Measurements from ENCODE around the gene THSD7A. TPM values are rescaled to one million over a fixed set of nuclear protein-coding genes. Genes with fewer than 3 reads are reported as not detected.

The THSD7A gene
- total and polyA plus RNA-seq, 7 experiments from 2014 or later: 1.2 to 1.3 TPM; not detected in 5

DNA sequence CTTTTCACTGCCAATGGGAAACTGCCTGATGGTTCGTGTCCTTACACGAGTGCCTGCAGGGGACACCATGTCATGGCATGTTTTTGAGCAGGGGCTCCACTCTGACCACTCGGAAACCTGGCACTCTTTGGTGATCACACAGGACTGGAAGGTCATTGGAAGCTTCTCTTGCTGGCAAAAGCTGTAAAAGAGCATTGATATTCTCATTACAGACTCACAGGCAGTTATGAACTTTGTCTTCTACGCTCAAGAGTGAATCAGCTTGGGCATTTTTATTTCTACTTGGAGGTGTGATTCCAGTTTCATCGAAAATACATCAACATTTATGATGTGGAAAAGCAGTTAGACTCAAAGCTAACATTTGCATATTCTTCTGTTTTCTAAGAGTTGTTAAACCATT is 238.7 kb downstream of the THSD7A start:
- no peak for DNase-seq
- Histone ChIP-seq H3K4me1 (ENCODE audit: control insufficient read depth in 2 of 2, insufficient read depth in 2 of 2, low read length in 2 of 2) (no peaks in the 10 kb centered on the region), H3K27ac (ENCODE audit: low read depth, low read length) (no peak overlapping the region), H3K9me3 (ENCODE audit: control insufficient read depth in 2 of 3, low read length in 3 of 3) (no peaks in the 10 kb centered on the region), H3K36me3 (ENCODE audit: control insufficient read depth in 2 of 3, insufficient read depth in 3 of 3, low read length in 3 of 3) (no peaks in the 10 kb centered on the region), H3K4me3 (ENCODE audit: low read length) (no peak overlapping the region), H3K27me3 (ENCODE audit: control insufficient read depth in 2 of 2, insufficient read depth in 2 of 2, low read length in 2 of 2) (no peaks in the 10 kb centered on the region)
- no peaks in the 10 kb centered on the region for H3K27me3 Mint-ChIP-seq
- ChIA-PET CTCF (no interaction called here), POLR2A (no interaction called here)
- peaks cover 0 to 12% (median 3%) of the 10 kb centered on the region in 11 donors for H3K9me3 Mint-ChIP-seq
- ATAC-seq: no peak
- intact Hi-C loops (cut with micrococcal nuclease): no loop called here
- H3K4me3 Mint-ChIP-seq: no peak overlapping the region
- no peak overlapping the region for H3K27ac Mint-ChIP-seq
- H3K4me1 Mint-ChIP-seq: no peaks in the 10 kb centered on the region
- H3K36me3 Mint-ChIP-seq: no peaks in the 10 kb centered on the region

DNA sequence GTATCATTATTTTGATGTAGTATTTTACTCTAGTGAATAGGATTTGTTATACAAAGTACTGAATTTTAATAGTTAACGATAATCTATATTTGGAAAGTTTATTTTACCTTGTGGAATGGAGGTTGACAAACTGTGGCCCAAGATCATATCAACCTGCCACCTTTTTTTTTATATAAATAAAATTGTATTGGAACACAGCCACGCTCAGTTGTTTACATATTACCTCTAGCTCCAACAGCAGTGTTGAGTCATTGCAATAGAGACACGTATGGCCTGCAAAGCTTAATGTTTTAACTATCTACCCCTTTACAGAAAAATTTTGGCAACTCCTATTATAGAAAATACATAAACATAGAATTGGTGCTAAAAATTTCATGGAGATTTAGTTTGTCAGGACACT is 239.3 kb downstream of the THSD7A start:
- H3K4me1 ChIP-seq (ENCODE audit: control insufficient read depth in 2 of 2, insufficient read depth in 2 of 2, low read length in 2 of 2): no peaks in the 10 kb centered on the region
- POLR2A ChIA-PET: no interaction called here
- H3K4me3 ChIP-seq (ENCODE audit: low read length): no peak overlapping the region
- H3K9me3 ChIP-seq (ENCODE audit: control insufficient read depth in 2 of 3, low read length in 3 of 3): no peaks in the 10 kb centered on the region
- H3K9me3 Mint-ChIP-seq: peaks cover 0 to 12% (median 0%) of the 10 kb centered on the region in 11 donors
- no peak overlapping the region for H3K4me3 Mint-ChIP-seq
- H3K27me3 Mint-ChIP-seq: no peaks in the 10 kb centered on the region
- H3K36me3 ChIP-seq (ENCODE audit: control insufficient read depth in 2 of 3, insufficient read depth in 3 of 3, low read length in 3 of 3): no peaks in the 10 kb centered on the region
- ATAC-seq (no peak), DNase-seq (no peak)
- no peaks in the 10 kb centered on the region for H3K27me3 ChIP-seq (ENCODE audit: control insufficient read depth in 2 of 2, insufficient read depth in 2 of 2, low read length in 2 of 2)
- no peak overlapping the region for H3K27ac Mint-ChIP-seq
- H3K4me1 Mint-ChIP-seq: no peaks in the 10 kb centered on the region
- CTCF ChIA-PET: no interaction called here
- no peak overlapping the region for H3K27ac ChIP-seq (ENCODE audit: low read depth, low read length)
- intact Hi-C loops (cut with micrococcal nuclease): no loop called here
- H3K36me3 Mint-ChIP-seq: no peaks in the 10 kb centered on the region

DNA sequence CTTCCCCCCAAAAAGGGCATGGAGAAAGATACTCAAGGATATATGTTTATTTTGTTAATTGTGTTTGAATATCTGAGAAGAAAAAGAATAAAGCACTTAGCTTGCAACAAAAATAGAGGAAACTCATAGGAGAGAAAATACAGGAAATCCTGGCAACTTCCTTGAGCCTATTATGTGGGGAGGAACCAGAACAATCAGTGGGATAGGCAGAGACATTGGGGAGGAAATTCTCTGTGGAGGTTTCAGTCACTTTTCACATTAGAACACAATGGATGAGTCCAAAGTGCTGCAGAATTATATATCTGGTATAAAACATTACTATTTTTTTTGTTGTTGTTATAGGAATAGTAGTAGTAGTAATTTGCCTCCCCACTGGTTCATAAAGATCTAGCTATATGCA is 240.1 kb downstream of the THSD7A start:
- DNase-seq (no peak), ATAC-seq (no peak)
- ChIA-PET POLR2A (no interaction called here), CTCF (no interaction called here)
- no peak overlapping the region for H3K27ac Mint-ChIP-seq
- Histone ChIP-seq H3K27me3 (ENCODE audit: control insufficient read depth in 2 of 2, insufficient read depth in 2 of 2, low read length in 2 of 2) (no peaks in the 10 kb centered on the region), H3K27ac (ENCODE audit: low read depth, low read length) (no peak overlapping the region), H3K4me3 (ENCODE audit: low read length) (no peak overlapping the region), H3K9me3 (ENCODE audit: control insufficient read depth in 2 of 3, low read length in 3 of 3) (no peaks in the 10 kb centered on the region), H3K36me3 (ENCODE audit: control insufficient read depth in 2 of 3, insufficient read depth in 3 of 3, low read length in 3 of 3) (no peaks in the 10 kb centered on the region), H3K4me1 (ENCODE audit: control insufficient read depth in 2 of 2, insufficient read depth in 2 of 2, low read length in 2 of 2) (no peaks in the 10 kb centered on the region)
- H3K36me3 Mint-ChIP-seq: no peaks in the 10 kb centered on the region
- no peak overlapping the region for H3K4me3 Mint-ChIP-seq
- no peaks in the 10 kb centered on the region for H3K27me3 Mint-ChIP-seq
- intact Hi-C loops (cut with micrococcal nuclease): no loop called here
- H3K9me3 Mint-ChIP-seq: peaks cover 0 to 12% (median 0%) of the 10 kb centered on the region in 11 donors
- no peaks in the 10 kb centered on the region for H3K4me1 Mint-ChIP-seq

- Histone ChIP-seq H3K4me1 (ENCODE audit: control insufficient read depth in 2 of 2, insufficient read depth in 2 of 2, low read length in 2 of 2) (no peaks in the 10 kb centered on the region), H3K36me3 (ENCODE audit: control insufficient read depth in 2 of 3, insufficient read depth in 3 of 3, low read length in 3 of 3) (no peaks in the 10 kb centered on the region), H3K27me3 (ENCODE audit: control insufficient read depth in 2 of 2, insufficient read depth in 2 of 2, low read length in 2 of 2) (no peaks in the 10 kb centered on the region), H3K27ac (ENCODE audit: low read depth, low read length) (no peak overlapping the region), H3K4me3 (ENCODE audit: low read length) (no peak overlapping the region), H3K9me3 (ENCODE audit: control insufficient read depth in 2 of 3, low read length in 3 of 3) (no peaks in the 10 kb centered on the region)
- H3K4me1 Mint-ChIP-seq: no peaks in the 10 kb centered on the region
- no peak overlapping the region for H3K27ac Mint-ChIP-seq
- POLR2A ChIA-PET: no interaction called here
- ATAC-seq: no peak
- CTCF ChIA-PET: interaction anchor here (0.7 kb wide), 1 partner anchor 149 kb away, joined by 4 read pairs; no protein-coding TSS in a partner anchor
- H3K27me3 Mint-ChIP-seq: no peaks in the 10 kb centered on the region
- no peak overlapping the region for H3K4me3 Mint-ChIP-seq
- DNase-seq: no peak
- no peaks in the 10 kb centered on the region for H3K36me3 Mint-ChIP-seq
- H3K9me3 Mint-ChIP-seq: peaks cover 0 to 12% (median 0%) of the 10 kb centered on the region in 11 donors
- intact Hi-C loops (cut with micrococcal nuclease): no loop called here
Measured at GRCh38 chr7:11591055-11591633, 240.9 kb downstream of the THSD7A start.

DNA sequence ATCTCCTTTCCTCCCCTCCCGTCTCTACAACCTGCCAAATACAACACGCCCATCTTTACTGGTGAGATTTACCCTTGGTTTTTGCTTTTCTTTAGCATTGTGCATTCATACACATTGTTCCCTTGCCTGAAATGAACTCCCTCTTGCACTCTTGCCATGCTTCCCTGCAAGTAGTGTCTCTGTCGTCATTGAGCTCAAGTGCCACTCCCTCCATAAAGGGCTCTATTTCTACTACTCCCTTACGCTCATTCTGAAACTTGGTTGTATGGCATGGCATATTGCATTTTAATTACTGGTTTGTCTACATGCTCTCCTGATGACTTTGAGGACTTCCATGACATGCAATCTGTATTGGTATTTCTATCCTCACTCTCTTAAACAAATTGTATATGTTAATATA is 242.7 kb downstream of the THSD7A start:
- Histone ChIP-seq H3K27me3 (ENCODE audit: control insufficient read depth in 2 of 2, insufficient read depth in 2 of 2, low read length in 2 of 2) (no peaks in the 10 kb centered on the region), H3K9me3 (ENCODE audit: control insufficient read depth in 2 of 3, low read length in 3 of 3) (no peaks in the 10 kb centered on the region), H3K4me3 (ENCODE audit: low read length) (no peak overlapping the region), H3K4me1 (ENCODE audit: control insufficient read depth in 2 of 2, insufficient read depth in 2 of 2, low read length in 2 of 2) (no peaks in the 10 kb centered on the region), H3K27ac (ENCODE audit: low read depth, low read length) (no peak overlapping the region), H3K36me3 (ENCODE audit: control insufficient read depth in 2 of 3, insufficient read depth in 3 of 3, low read length in 3 of 3) (no peaks in the 10 kb centered on the region)
- POLR2A ChIA-PET: no interaction called here
- peaks cover 0 to 5% (median 0%) of the 10 kb centered on the region in 11 donors for H3K9me3 Mint-ChIP-seq
- ATAC-seq: no peak
- H3K4me1 Mint-ChIP-seq: no peaks in the 10 kb centered on the region
- H3K4me3 Mint-ChIP-seq: no peak overlapping the region
- CTCF ChIA-PET: no interaction called here
- intact Hi-C loops (cut with micrococcal nuclease): no loop called here
- H3K36me3 Mint-ChIP-seq: no peaks in the 10 kb centered on the region
- no peaks in the 10 kb centered on the region for H3K27me3 Mint-ChIP-seq
- DNase-seq: no peak
- H3K27ac Mint-ChIP-seq: no peak overlapping the region

- Histone ChIP-seq H3K4me3 (ENCODE audit: low read length) (no peak overlapping the region), H3K27ac (ENCODE audit: low read depth, low read length) (no peak overlapping the region), H3K36me3 (ENCODE audit: control insufficient read depth in 2 of 3, insufficient read depth in 3 of 3, low read length in 3 of 3) (no peaks in the 10 kb centered on the region), H3K27me3 (ENCODE audit: control insufficient read depth in 2 of 2, insufficient read depth in 2 of 2, low read length in 2 of 2) (no peaks in the 10 kb centered on the region), H3K9me3 (ENCODE audit: control insufficient read depth in 2 of 3, low read length in 3 of 3) (no peaks in the 10 kb centered on the region), H3K4me1 (ENCODE audit: control insufficient read depth in 2 of 2, insufficient read depth in 2 of 2, low read length in 2 of 2) (no peaks in the 10 kb centered on the region)
- ATAC-seq (no peak), DNase-seq (no peak)
- Mint-ChIP-seq H3K4me1 (no peaks in the 10 kb centered on the region), H3K36me3 (no peaks in the 10 kb centered on the region), H3K27ac (no peak overlapping the region), H3K4me3 (no peak overlapping the region), H3K9me3 (peaks cover 0 to 5% (median 0%) of the 10 kb centered on the region in 11 donors), H3K27me3 (no peaks in the 10 kb centered on the region)
- POLR2A ChIA-PET: no interaction called here
- CTCF ChIA-PET: no interaction called here
- intact Hi-C loops (cut with micrococcal nuclease): no loop called here
Measured at GRCh38 chr7:11587814-11588213, 244.2 kb downstream of the THSD7A start.

DNA sequence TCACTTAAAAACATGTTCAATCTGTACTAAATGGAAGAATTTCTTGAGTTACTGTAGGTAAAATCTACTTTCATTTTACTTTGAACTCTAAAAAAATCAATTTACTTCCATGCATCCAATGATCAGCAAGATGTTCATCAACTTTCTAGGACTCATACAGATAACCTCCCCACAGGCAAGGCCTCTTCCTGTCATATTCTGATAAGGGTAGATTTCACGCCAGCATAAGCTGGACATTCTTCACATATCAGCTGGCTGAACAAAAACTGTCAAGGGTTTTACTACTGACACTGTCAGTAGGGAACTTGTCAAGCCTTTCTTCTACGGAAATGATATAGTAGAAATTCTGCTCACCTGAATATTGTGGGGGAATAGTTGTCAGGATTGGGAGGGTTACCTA is 244.9 kb downstream of the THSD7A start:
- POLR2A ChIA-PET: no interaction called here
- no peaks in the 10 kb centered on the region for H3K36me3 ChIP-seq (ENCODE audit: control insufficient read depth in 2 of 3, insufficient read depth in 3 of 3, low read length in 3 of 3)
- Mint-ChIP-seq H3K27me3 (no peaks in the 10 kb centered on the region), H3K4me3 (no peak overlapping the region), H3K36me3 (no peaks in the 10 kb centered on the region), H3K4me1 (no peaks in the 10 kb centered on the region), H3K27ac (no peak overlapping the region), H3K9me3 (peaks cover 0 to 5% (median 0%) of the 10 kb centered on the region in 11 donors)
- intact Hi-C loops (cut with micrococcal nuclease): no loop called here
- no peaks in the 10 kb centered on the region for H3K27me3 ChIP-seq (ENCODE audit: control insufficient read depth in 2 of 2, insufficient read depth in 2 of 2, low read length in 2 of 2)
- DNase-seq (no peak), ATAC-seq (no peak)
- H3K4me1 ChIP-seq (ENCODE audit: control insufficient read depth in 2 of 2, insufficient read depth in 2 of 2, low read length in 2 of 2): no peaks in the 10 kb centered on the region
- no peaks in the 10 kb centered on the region for H3K9me3 ChIP-seq (ENCODE audit: control insufficient read depth in 2 of 3, low read length in 3 of 3)
- H3K4me3 ChIP-seq (ENCODE audit: low read length): no peak overlapping the region
- H3K27ac ChIP-seq (ENCODE audit: low read depth, low read length): no peak overlapping the region
- CTCF ChIA-PET: no interaction called here
